ENCODE results near the gene EDN2. TPM values are rescaled to one million over a fixed set of nuclear protein-coding genes. Genes with fewer than 3 reads are reported as not detected.

Gene EDN2
- total RNA-seq, 1 donor from 2014 or later = not detected

GRCh38 chr1:41462680-41463004, 21.8 kb downstream of the EDN2 start:
- POLR2A ChIA-PET = no interaction called here
- Mint-ChIP-seq H3K27ac (no peak overlapping the region), H3K27me3 (no peaks in the 10 kb centered on the region), H3K4me1 (no peaks in the 10 kb centered on the region), H3K9me3 (no peaks in the 10 kb centered on the region), H3K4me3 (no peak overlapping the region), H3K36me3 (ENCODE audit: low read depth) (no peaks in the 10 kb centered on the region)
- ATAC-seq (ENCODE audit: low read depth) (no peak), DNase-seq (no peak)
- intact Hi-C loops (cut with micrococcal nuclease) = no loop called here
- CTCF ChIA-PET = no interaction called here
- TF ChIP-seq CTCF (IDR thresholded peaks at IDR 0.05) = no peak

DNA sequence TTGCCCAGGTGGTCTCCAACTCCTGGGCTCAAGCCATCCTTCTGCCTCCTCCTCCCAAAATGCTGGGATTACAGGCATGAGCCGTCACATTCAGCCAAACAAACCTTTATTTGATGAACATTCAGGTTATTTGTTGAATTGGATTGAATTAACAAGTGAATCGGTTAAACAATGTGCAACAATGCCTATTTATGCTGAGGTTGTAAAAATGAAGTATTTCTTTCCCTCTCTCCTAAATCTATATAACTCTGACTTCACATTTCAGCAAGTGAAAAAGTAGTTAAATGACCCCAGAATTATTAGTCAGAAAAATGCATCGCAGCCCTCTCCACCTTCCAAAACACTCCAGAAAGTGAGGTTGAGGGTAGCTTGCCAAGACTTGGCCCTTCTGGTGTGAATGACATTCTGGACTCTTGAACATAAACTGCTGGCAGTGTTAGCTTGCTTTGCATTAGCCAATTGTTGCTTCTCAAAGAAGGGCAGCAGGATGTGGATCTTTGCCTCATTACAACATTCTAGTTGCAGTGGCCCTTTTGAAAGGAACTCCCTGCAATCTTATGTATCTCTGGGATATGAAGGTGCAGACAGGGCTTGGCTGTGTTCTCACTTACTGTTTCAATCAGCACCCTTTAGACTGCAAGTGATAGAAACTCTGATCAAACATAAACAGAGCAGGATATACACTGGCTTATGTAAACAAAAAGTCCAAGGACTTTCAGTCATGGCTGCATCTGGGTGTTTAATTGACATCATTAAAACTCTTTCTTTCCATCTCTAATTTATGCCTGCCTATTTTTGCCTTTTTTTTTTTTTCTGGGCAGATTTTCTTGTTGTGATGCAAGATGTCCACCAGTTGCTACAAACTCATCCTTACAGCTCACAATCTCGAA, 22.4 kb downstream of the EDN2 start:
- CTCF ChIA-PET = no interaction called here

GRCh38 chr1:41456847-41457540, 27.5 kb downstream of the EDN2 start:
- ATAC-seq (ENCODE audit: low read depth) (no peak), DNase-seq (no peak)
- H3K4me3 Mint-ChIP-seq = no peak overlapping the region
- H3K36me3 Mint-ChIP-seq (ENCODE audit: low read depth) = no peaks in the 10 kb centered on the region
- H3K4me1 Mint-ChIP-seq = no peaks in the 10 kb centered on the region
- CTCF ChIA-PET = no interaction called here
- peaks cover 2% of the 10 kb centered on the region for H3K27me3 Mint-ChIP-seq
- no peaks in the 10 kb centered on the region for H3K9me3 Mint-ChIP-seq
- POLR2A ChIA-PET = no interaction called here
- intact Hi-C loops (cut with micrococcal nuclease) = no loop called here
- no peak overlapping the region for H3K27ac Mint-ChIP-seq
- TF ChIP-seq CTCF (IDR thresholded peaks at IDR 0.05) = no peak

More for the DNA sequence above, 22.4 kb downstream of the EDN2 start:
- Mint-ChIP-seq H3K27me3 (no peaks in the 10 kb centered on the region), H3K4me3 (no peak overlapping the region), H3K27ac (no peak overlapping the region), H3K36me3 (ENCODE audit: low read depth) (no peaks in the 10 kb centered on the region), H3K9me3 (no peaks in the 10 kb centered on the region), H3K4me1 (no peaks in the 10 kb centered on the region)
- POLR2A ChIA-PET = no interaction called here
- DNase-seq = no peak
- intact Hi-C loops (cut with micrococcal nuclease) = no loop called here
- ATAC-seq (ENCODE audit: low read depth) = no peak
- no peak for TF ChIP-seq CTCF (IDR thresholded peaks at IDR 0.05)

- ATAC-seq (ENCODE audit: low read depth) = no peak
- DNase-seq = no peak
- Mint-ChIP-seq H3K9me3 (no peaks in the 10 kb centered on the region), H3K4me1 (no peaks in the 10 kb centered on the region), H3K27ac (no peak overlapping the region), H3K27me3 (peaks cover 2% of the 10 kb centered on the region), H3K4me3 (no peak overlapping the region), H3K36me3 (ENCODE audit: low read depth) (no peaks in the 10 kb centered on the region)
- intact Hi-C loops (cut with micrococcal nuclease) = no loop called here
- ChIA-PET CTCF (no interaction called here), POLR2A (no interaction called here)
- no peak for TF ChIP-seq CTCF (IDR thresholded peaks at IDR 0.05)
Observed at GRCh38 chr1:41455479-41456332, 28.8 kb downstream of the EDN2 start.

DNA sequence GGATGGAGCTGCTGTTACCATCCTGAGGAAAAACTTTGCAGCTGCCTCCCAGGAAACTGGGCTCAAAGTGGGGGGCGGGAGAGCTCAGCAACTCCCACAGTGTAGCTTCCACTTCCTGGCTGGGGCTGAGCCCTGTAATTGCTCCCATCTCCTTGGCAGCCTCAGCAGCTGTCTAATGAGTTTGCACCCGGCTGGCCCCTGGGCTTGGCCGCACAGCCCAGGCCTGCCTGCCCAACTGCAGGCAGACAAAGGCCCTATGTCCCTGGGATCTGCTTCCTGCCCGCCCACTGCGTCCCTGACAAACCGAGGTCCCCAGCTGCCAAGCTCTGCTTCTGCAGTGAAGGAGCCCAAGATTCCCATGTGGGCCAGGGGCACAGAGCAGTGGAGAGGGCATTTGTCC, 30.1 kb downstream of the EDN2 start:
- ChIA-PET CTCF (no interaction called here), POLR2A (no interaction called here)
- intact Hi-C loops (cut with micrococcal nuclease) = no loop called here
- ATAC-seq (ENCODE audit: low read depth) (no peak), DNase-seq (no peak)
- H3K27me3 Mint-ChIP-seq = peaks cover 2% of the 10 kb centered on the region
- no peak overlapping the region for H3K27ac Mint-ChIP-seq
- H3K4me3 Mint-ChIP-seq = no peak overlapping the region
- H3K36me3 Mint-ChIP-seq (ENCODE audit: low read depth) = no peaks in the 10 kb centered on the region
- TF ChIP-seq CTCF (IDR thresholded peaks at IDR 0.05) = no peak
- no peaks in the 10 kb centered on the region for H3K9me3 Mint-ChIP-seq
- H3K4me1 Mint-ChIP-seq = no peaks in the 10 kb centered on the region
